ENCODE data around the gene SH3BP1. TPM values are rescaled to one million over a fixed set of nuclear protein-coding genes. Genes with fewer than 3 reads are reported as not detected.
"Not testable (repeated sequence)": the region's sequence is repeated elsewhere in the genome, so short reads cannot be mapped to it uniquely, and the experiment has no call there.

The SH3BP1 gene
- total and polyA plus RNA-seq, 2 of the 8 experiments (the other 6 are each of a cell fraction or from before 2014, with no cell fraction given): 23.9 to 40.3 TPM

- WGBS, 2 experiments (ENCODE audit: extremely low coverage in 1 of 2, insufficient coverage in 1 of 2, insufficient read length in 1 of 2, insufficient replicate concordance in 2 of 2, low coverage in 1 of 2, low lambda C conversion rate in 2 of 2, missing lambda C conversion rate in 1 of 2): 88% methylated on average over 6 of the region's 7 CpGs; no CpG with 5 or more reads in 1 of the 2 experiments
- not testable (repeated sequence) for H3K9me3 ChIP-seq (ENCODE audit: insufficient read depth in 2 of 2, low read depth in 1 of 2, low read length in 1 of 2); H2BK20ac ChIP-seq (ENCODE audit: low read length); H4K20me1 ChIP-seq (replicated peaks in 1 of 2; ENCODE audit: control insufficient read depth in 1 of 2, insufficient read depth in 2 of 2, low read length in 2 of 2); H4K8ac ChIP-seq (ENCODE audit: extremely low read depth, insufficient read depth, low read length); H2AK5ac ChIP-seq (ENCODE audit: low read depth, low read length); H2BK12ac ChIP-seq (ENCODE audit: low read depth, low read length); H3K23me2 ChIP-seq (ENCODE audit: low read depth, low read length); H3K4me2 ChIP-seq (ENCODE audit: insufficient read depth in 1 of 2, low read depth in 2 of 2, low read length in 2 of 2); H3K79me2 ChIP-seq (ENCODE audit: control insufficient read depth in 1 of 2, insufficient read depth in 2 of 2, low read length in 2 of 2); H2BK5ac ChIP-seq (ENCODE audit: low read depth, low read length); H3K18ac ChIP-seq (ENCODE audit: extremely low read depth, low read length); H3K27me3 ChIP-seq (replicated peaks in 1 of 4; ENCODE audit: control insufficient read depth in 3 of 4, extremely low read depth in 1 of 4, insufficient read depth in 3 of 4, low read length in 3 of 4); DNase-seq (ENCODE audit: low read depth in 1 of 2, low spot score in 2 of 2); H3K56ac ChIP-seq (replicated peaks; ENCODE audit: insufficient read length, low read depth, low read length); H3K4me3 ChIP-seq (ENCODE audit: extremely low read depth in 1 of 4, insufficient read depth in 2 of 4, low read depth in 3 of 4, low read length in 4 of 4); H4K91ac ChIP-seq (replicated peaks; ENCODE audit: insufficient read length, low read length); H3K14ac ChIP-seq (ENCODE audit: insufficient read length); H3K9ac ChIP-seq (replicated peaks in 1 of 4; ENCODE audit: extremely low read depth in 1 of 4, low read depth in 3 of 4, low read length in 3 of 4); H3K4ac ChIP-seq (replicated peaks; ENCODE audit: insufficient read length, low read depth, low read length); H3K4me1 ChIP-seq (replicated peaks in 1 of 4; ENCODE audit: control insufficient read depth in 3 of 4, insufficient read depth in 4 of 4, low read length in 3 of 4); H3K79me1 ChIP-seq (ENCODE audit: low read depth, low read length); H2BK15ac ChIP-seq (ENCODE audit: low read length); H2AFZ ChIP-seq (ENCODE audit: low read length); FAIRE-seq; H3K23ac ChIP-seq (ENCODE audit: insufficient read length); H4K5ac ChIP-seq (ENCODE audit: insufficient read length, low read depth, low read length); H3K27ac ChIP-seq (ENCODE audit: low read depth, low read length); H2BK120ac ChIP-seq (replicated peaks; ENCODE audit: low read depth, low read length)
- ChIA-PET CTCF (ENCODE audit: partially characterized antibody) (interaction anchor here (3.9 to 7.3 kb wide), 2 partner anchors 13 to 52 kb away, joined by 14 to 37 read pairs; no protein-coding TSS in a partner anchor), POLR2A (ENCODE audit: partially characterized antibody) (interaction anchor here (0.7 to 1.3 kb wide), 4 partner anchors 15 to 62 kb away, joined by 3 read pairs; no protein-coding TSS in a partner anchor)
- H3K36me3 ChIP-seq (ENCODE audit: control insufficient read depth in 2 of 4, insufficient read depth in 4 of 4, low read length in 3 of 4): peaks cover 5 to 26% (median 10%) of the 10 kb centered on the region in 4 experiments; a peak in 6 of 8 replicates
These were observed 54.7 kb downstream of the SH3BP1 start for GRCh38 chr22:37694131-37694530.

DNA sequence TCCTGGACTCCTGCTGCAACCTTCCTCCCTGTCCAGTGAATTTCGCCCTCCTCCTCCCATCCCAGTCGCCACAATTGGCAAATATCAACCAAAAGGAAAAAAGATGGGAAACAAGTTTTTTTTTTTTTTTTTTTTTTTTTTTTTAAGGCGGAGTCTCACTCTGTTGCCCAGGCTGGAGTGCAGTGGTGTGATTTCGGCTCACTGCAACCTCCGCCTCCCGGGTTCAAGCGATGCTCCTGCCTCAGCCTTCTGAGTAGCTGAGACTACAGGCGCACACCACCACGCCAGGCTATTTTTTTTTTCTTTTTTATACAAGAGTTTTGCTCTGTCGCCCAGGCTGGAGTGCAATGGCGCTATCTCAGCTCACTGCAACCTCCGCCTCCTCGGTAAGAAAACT, 56.8 kb downstream of the SH3BP1 start:
- not testable (repeated sequence) for H2BK5ac ChIP-seq (ENCODE audit: low read depth, low read length); H2BK15ac ChIP-seq (ENCODE audit: low read length); H3K4me1 ChIP-seq (replicated peaks in 1 of 4; ENCODE audit: control insufficient read depth in 3 of 4, insufficient read depth in 4 of 4, low read length in 3 of 4); H4K91ac ChIP-seq (replicated peaks; ENCODE audit: insufficient read length, low read length); H3K79me1 ChIP-seq (ENCODE audit: low read depth, low read length); H2BK20ac ChIP-seq (ENCODE audit: low read length); H3K23ac ChIP-seq (ENCODE audit: insufficient read length); H3K27me3 ChIP-seq (replicated peaks in 1 of 4; ENCODE audit: control insufficient read depth in 3 of 4, extremely low read depth in 1 of 4, insufficient read depth in 3 of 4, low read length in 3 of 4); H3K9me3 ChIP-seq (ENCODE audit: insufficient read depth in 2 of 2, low read depth in 1 of 2, low read length in 1 of 2); H4K5ac ChIP-seq (ENCODE audit: insufficient read length, low read depth, low read length); H4K8ac ChIP-seq (ENCODE audit: extremely low read depth, insufficient read depth, low read length); H3K14ac ChIP-seq (ENCODE audit: insufficient read length); H2BK120ac ChIP-seq (replicated peaks; ENCODE audit: low read depth, low read length); FAIRE-seq; H2AK5ac ChIP-seq (ENCODE audit: low read depth, low read length); H3K56ac ChIP-seq (replicated peaks; ENCODE audit: insufficient read length, low read depth, low read length); H4K20me1 ChIP-seq (replicated peaks in 1 of 2; ENCODE audit: control insufficient read depth in 1 of 2, insufficient read depth in 2 of 2, low read length in 2 of 2); H3K23me2 ChIP-seq (ENCODE audit: low read depth, low read length); DNase-seq (ENCODE audit: low read depth in 1 of 2, low spot score in 2 of 2); H2AFZ ChIP-seq (ENCODE audit: low read length); H2BK12ac ChIP-seq (ENCODE audit: low read depth, low read length); H3K79me2 ChIP-seq (ENCODE audit: control insufficient read depth in 1 of 2, insufficient read depth in 2 of 2, low read length in 2 of 2); H3K27ac ChIP-seq (ENCODE audit: low read depth, low read length)
- ChIA-PET POLR2A (ENCODE audit: partially characterized antibody) (interaction anchor here (0.6 to 4.8 kb wide), 14 partner anchors 10 to 106 kb away, joined by 3 to 30 read pairs (median 6); partner anchors contain the start of genes GGA1, NOL12 and PDXP), CTCF (ENCODE audit: partially characterized antibody) (interaction anchor here (0.6 to 7.3 kb wide), 18 partner anchors 9 to 1002 kb away, joined by 3 to 37 read pairs (median 4); partner anchors contain the start of genes LGALS1, NOL12 and PDXP)
- peak overlapping the region; percentile 71 to 90; a peak in 3 of 4 replicates for H3K4me2 ChIP-seq (ENCODE audit: insufficient read depth in 1 of 2, low read depth in 2 of 2, low read length in 2 of 2)
- peak overlapping the region; percentile 32; the same call in 1 of the 2 replicates for H3K18ac ChIP-seq (ENCODE audit: extremely low read depth, low read length)
- H3K9ac ChIP-seq (replicated peaks in 1 of 4; ENCODE audit: extremely low read depth in 1 of 4, low read depth in 3 of 4, low read length in 3 of 4): peak overlapping the region in 1 of 4 experiments; percentile 45; a peak in 3 of 7 replicates
- H3K4me3 ChIP-seq (ENCODE audit: extremely low read depth in 1 of 4, insufficient read depth in 2 of 4, low read depth in 3 of 4, low read length in 4 of 4): peak overlapping the region; percentile 25 to 76 (median 72); a peak in 7 of 8 replicates
- peaks cover 2 to 24% (median 9%) of the 10 kb centered on the region in 4 experiments; a peak in 6 of 8 replicates for H3K36me3 ChIP-seq (ENCODE audit: control insufficient read depth in 2 of 4, insufficient read depth in 4 of 4, low read length in 3 of 4)
- WGBS, 2 experiments (ENCODE audit: extremely low coverage in 1 of 2, insufficient coverage in 1 of 2, insufficient read length in 1 of 2, insufficient replicate concordance in 2 of 2, low coverage in 1 of 2, low lambda C conversion rate in 2 of 2, missing lambda C conversion rate in 1 of 2): 62% methylated on average over 13 of the region's 13 CpGs; no CpG with 5 or more reads in 1 of the 2 experiments
- peak overlapping the region; percentile 64 for H3K4ac ChIP-seq (replicated peaks; ENCODE audit: insufficient read length, low read depth, low read length)

All from H1 (cell line).